Right kidney (tissue), 1 donor: ENCODE measurements around the gene MMP17.
A peak's percentile ranks its signal among the peaks of the same experiment; 100 is the strongest.
"Not testable (repeated sequence)": the region's sequence is repeated elsewhere in the genome, so short reads cannot be mapped to it uniquely, and the experiment has no call there.

Experiments
- DNase-seq: peaks from one replicate; pipeline ENCODE4 v3.0.0-alpha.2; 2016

The MMP17 gene

GRCh38 chr12:131799828-131800593 lies 28.2 kb upstream of the MMP17 start:
- DNase-seq: no peak

GRCh38 chr12:131800594-131801135 lies 27.5 kb upstream of the MMP17 start:
- no peak for DNase-seq

- no peak for DNase-seq
These were observed 26.8 kb upstream of the MMP17 start for GRCh38 chr12:131801254-131801866.

GRCh38 chr12:131803961-131804521 lies 24.2 kb upstream of the MMP17 start:
- DNase-seq: no peak

GRCh38 chr12:131805421-131805820 lies 22.8 kb upstream of the MMP17 start:
- DNase-seq: no peak

- DNase-seq: no peak
These were observed 21.5 kb upstream of the MMP17 start for GRCh38 chr12:131806674-131807073.

- no peak for DNase-seq
These were observed 19.3 kb upstream of the MMP17 start for GRCh38 chr12:131808744-131809371.

GRCh38 chr12:131809476-131810254 lies 18.5 kb upstream of the MMP17 start:
- DNase-seq: not testable (repeated sequence)

- DNase-seq: no peak
These were observed 17.5 kb upstream of the MMP17 start for GRCh38 chr12:131810726-131811125.

- no peak for DNase-seq
These were observed 13.1 kb upstream of the MMP17 start for GRCh38 chr12:131815131-131815530.

- DNase-seq: no peak
These were observed 11.7 kb upstream of the MMP17 start for GRCh38 chr12:131816495-131816894.

- DNase-seq: no peak
These were observed 11.0 kb upstream of the MMP17 start for GRCh38 chr12:131817241-131817640.

GRCh38 chr12:131818821-131819585 lies 9.2 kb upstream of the MMP17 start:
- DNase-seq: no peak

GRCh38 chr12:131824450-131824849 lies 3.7 kb upstream of the MMP17 start:
- no peak for DNase-seq

GRCh38 chr12:131825146-131825892 lies 2.9 kb upstream of the MMP17 start:
- DNase-seq: no peak

- no peak for DNase-seq
These were observed 1.9 kb upstream of the MMP17 start for GRCh38 chr12:131826097-131826928.

GRCh38 chr12:131828671-131829355 lies 620 bp downstream of the MMP17 start:
- DNase-seq: peak; percentile 49

GRCh38 chr12:131829356-131829747 lies 1.2 kb downstream of the MMP17 start:
- peak; percentile 63 for DNase-seq

GRCh38 chr12:131829791-131830334 lies 1.7 kb downstream of the MMP17 start:
- peak; percentile 61 for DNase-seq
